Progenitor cell of endocrine pancreas (in vitro differentiated cells): ENCODE results near the gene PTPRR. TPM values are rescaled to one million over a fixed set of nuclear protein-coding genes. Genes with fewer than 3 reads are reported as not detected.

ENCODE experiments used
- DNase-seq: peaks from one replicate; pipeline ENCODE4 v3.0.0; 2021; ENCODE audit warnings: low spot score; ENCODE audit not compliant: unreplicated experiment
- H3K27ac Mint-ChIP-seq: 2 replicates; pipeline ENCODE4 v1.8.0; 2021; ENCODE audit warnings: mild to moderate bottlenecking, moderate library complexity, mixed read lengths
- H3K27me3 Mint-ChIP-seq: 2 replicates; pipeline ENCODE4 v1.8.0; 2021; ENCODE audit warnings: mixed read lengths
- H3K36me3 Mint-ChIP-seq: 2 replicates; pipeline ENCODE4 v1.8.0; 2022; ENCODE audit warnings: mixed read lengths; ENCODE audit not compliant: insufficient read depth
- H3K4me1 Mint-ChIP-seq: 2 replicates; pipeline ENCODE4 v1.8.0; 2021; ENCODE audit warnings: low read depth, mixed read lengths
- H3K4me3 Mint-ChIP-seq: 2 replicates; pipeline ENCODE4 v1.8.0; 2021; ENCODE audit warnings: low read depth, mild to moderate bottlenecking, moderate library complexity, mixed read lengths
- H3K9me3 Mint-ChIP-seq: 2 replicates; pipeline ENCODE4 v1.8.0; 2021; ENCODE audit warnings: low read depth, mixed read lengths
- CTCF ChIP-seq: fragments of 200-600 bp; sonication (generic); IDR thresholded peaks from one replicate; pipeline ENCODE4 v1.5.0; 2021; ENCODE audit warnings: antibody characterized with exemption, mild to moderate bottlenecking; ENCODE audit not compliant: unreplicated experiment
- total RNA-seq: library from RNA; stranded (reverse); gene quantifications from 2 replicates; pipeline ENCODE4 v1.2.1, GENCODE V29; 2021

Gene PTPRR
- total RNA-seq, 1 donor from 2014 or later: 0.38 TPM

- TF ChIP-seq CTCF: no peak
- Mint-ChIP-seq H3K4me1 (no peaks in the 10 kb centered on the region), H3K27ac (no peak overlapping the region), H3K4me3 (no peak overlapping the region), H3K27me3 (no peaks in the 10 kb centered on the region), H3K36me3 (peaks cover 2% of the 10 kb centered on the region), H3K9me3 (peaks cover 11% of the 10 kb centered on the region)
- no peak for DNase-seq
Observed at GRCh38 chr12:70806827-70807226, 113.7 kb downstream of the PTPRR start.

DNA sequence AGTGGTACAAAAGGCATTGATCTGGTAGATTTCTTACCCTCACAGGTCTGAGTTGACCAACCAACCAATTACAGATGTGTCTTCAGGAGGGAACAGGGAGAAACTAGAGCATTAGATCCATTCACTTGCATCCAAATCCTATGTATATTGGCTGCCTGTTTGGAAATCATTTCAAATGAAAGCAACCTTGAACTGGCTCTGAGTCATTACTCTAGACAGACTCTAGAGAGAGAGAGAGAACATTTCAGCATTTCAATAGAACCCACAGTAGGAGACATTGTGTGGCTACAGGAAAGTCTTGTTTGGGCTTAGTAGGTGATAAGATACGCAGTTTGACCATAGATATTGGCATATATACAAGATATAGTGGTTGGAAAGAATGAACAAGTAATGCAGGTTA is 114.5 kb downstream of the PTPRR start:
- H3K4me3 Mint-ChIP-seq: no peak overlapping the region
- H3K36me3 Mint-ChIP-seq: peaks cover 2% of the 10 kb centered on the region
- H3K4me1 Mint-ChIP-seq: no peaks in the 10 kb centered on the region
- H3K27me3 Mint-ChIP-seq: no peaks in the 10 kb centered on the region
- no peak overlapping the region for H3K27ac Mint-ChIP-seq
- no peak for DNase-seq
- TF ChIP-seq CTCF: no peak
- H3K9me3 Mint-ChIP-seq: peaks cover 11% of the 10 kb centered on the region

DNA sequence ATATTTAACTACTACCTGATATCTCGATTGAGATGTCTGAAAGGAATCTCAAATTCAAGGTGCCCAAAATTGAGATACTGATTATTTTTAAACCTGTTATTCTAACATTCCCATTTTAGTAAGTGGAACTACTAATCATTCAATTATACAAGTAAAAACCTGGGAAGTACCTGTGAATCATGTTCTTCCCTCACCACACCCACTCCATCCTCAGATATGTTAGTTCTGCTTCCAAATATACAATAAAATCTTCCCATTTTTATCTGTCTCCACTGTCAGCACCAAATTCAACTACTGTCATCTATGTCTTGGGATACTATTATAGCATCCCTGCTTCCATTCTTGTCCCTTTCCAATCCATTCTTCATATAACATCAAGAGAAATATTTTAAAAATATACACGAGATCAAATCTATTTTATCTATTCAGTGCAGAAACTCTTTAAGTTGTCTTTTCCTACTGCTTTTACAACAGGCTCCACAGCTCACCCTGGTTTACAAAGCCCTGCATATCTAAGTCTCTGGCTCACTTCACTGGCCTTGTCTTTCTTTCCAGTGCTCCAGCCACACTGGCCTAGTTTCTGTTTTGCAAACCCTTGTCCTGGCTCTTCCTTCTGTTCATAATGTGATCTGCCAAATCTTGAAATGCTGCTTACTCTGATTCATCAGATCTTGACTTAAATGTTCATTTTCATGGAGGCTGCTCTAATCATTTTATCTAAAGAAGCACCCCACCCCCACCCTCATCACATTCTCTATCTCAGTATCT is 122.3 kb downstream of the PTPRR start:
- H3K4me3 Mint-ChIP-seq: no peak overlapping the region
- no peaks in the 10 kb centered on the region for H3K4me1 Mint-ChIP-seq
- DNase-seq: no peak
- TF ChIP-seq CTCF: no peak
- no peaks in the 10 kb centered on the region for H3K9me3 Mint-ChIP-seq
- no peaks in the 10 kb centered on the region for H3K27me3 Mint-ChIP-seq
- no peak overlapping the region for H3K27ac Mint-ChIP-seq
- no peaks in the 10 kb centered on the region for H3K36me3 Mint-ChIP-seq

DNA sequence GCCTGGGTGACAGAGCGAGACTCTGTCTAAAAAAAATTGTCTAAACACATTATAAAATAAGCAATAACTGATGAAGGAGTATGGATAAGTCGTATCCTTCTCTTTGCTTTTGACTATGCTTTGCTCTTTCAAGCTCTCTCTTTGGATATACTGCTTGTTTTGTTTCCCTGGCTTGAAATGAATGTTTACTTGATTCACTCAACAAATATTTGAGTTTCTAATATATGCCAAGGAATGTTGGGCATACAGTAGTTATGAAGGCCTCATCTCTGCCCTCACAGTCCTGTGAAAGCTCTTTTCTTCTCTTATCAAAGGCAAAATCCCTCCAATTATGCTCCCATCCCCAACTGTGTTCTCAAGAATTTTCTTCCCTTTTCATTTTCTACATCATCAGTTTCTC is 123.5 kb downstream of the PTPRR start:
- Mint-ChIP-seq H3K27me3 (no peaks in the 10 kb centered on the region), H3K36me3 (no peaks in the 10 kb centered on the region), H3K4me3 (no peak overlapping the region), H3K27ac (no peak overlapping the region), H3K9me3 (no peaks in the 10 kb centered on the region), H3K4me1 (no peaks in the 10 kb centered on the region)
- no peak for TF ChIP-seq CTCF
- no peak for DNase-seq

DNA sequence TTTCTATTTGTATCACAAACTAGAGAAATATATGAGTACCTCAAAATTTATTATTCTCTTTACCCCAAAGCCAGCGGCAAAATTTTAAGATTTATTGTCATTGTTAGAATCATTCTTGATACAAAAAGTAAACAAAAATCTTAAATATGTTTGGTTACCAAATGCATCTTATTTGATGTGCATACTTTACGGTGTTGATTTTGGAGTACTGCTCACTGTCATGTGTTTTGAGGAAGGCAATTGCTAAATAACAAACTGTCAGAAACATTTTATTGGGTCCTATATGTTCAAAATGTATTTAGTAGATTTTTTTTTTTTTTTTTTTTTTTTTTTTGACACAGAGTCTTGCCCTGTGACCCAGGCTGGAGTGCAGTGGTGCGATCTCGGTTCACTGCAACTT is 124.9 kb downstream of the PTPRR start:
- no peaks in the 10 kb centered on the region for H3K27me3 Mint-ChIP-seq
- TF ChIP-seq CTCF: no peak
- DNase-seq: no peak
- no peaks in the 10 kb centered on the region for H3K9me3 Mint-ChIP-seq
- no peak overlapping the region for H3K4me3 Mint-ChIP-seq
- H3K36me3 Mint-ChIP-seq: no peaks in the 10 kb centered on the region
- H3K27ac Mint-ChIP-seq: no peak overlapping the region
- H3K4me1 Mint-ChIP-seq: no peaks in the 10 kb centered on the region
